A673 (cell line): Measurements from ENCODE around the gene HOXB1.

Experiments
- EZH2 ChIP-seq: fragments of 200-600 bp; sonication (generic); IDR thresholded peaks from 2 replicates; pipeline ENCODE4 v1.6.1; 2017; ENCODE audit warnings: borderline replicate concordance, low read depth, mild to moderate bottlenecking, mixed read lengths, antibody characterized with exemption, low read length; ENCODE audit not compliant: poor library complexity, severe bottlenecking
- TF ChIP-seq, protein P1 (sequence below): fragments of 300-800, 200-600 bp; sonication (generic); conservative IDR thresholded peaks from 2 replicates; pipeline ENCODE4 v1.5.1; 2017; ENCODE audit warnings: low read depth, mild to moderate bottlenecking, antibody characterized with exemption, low read length, moderate library complexity, mixed read lengths

DNA sequence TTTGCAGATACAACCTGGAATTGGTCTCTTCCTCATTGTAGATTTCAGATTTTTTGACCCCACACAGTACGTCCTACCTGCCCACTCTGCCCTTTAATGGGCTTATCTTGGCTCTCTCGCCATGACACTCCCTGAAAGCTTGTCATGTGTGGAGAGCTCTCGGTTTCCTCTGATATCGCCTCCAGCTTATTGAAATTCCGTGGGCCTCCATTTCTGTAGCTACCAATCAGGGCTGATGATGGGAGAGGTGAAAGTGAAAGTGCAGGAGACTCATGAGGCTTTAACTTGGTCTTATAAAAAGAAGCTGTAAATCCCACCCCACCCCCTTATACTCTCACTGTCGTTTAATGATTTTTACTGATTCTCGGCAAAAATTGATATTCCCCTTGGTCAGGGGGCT, 17.7 kb downstream of the HOXB1 start:
- TF ChIP-seq, protein P1, sequence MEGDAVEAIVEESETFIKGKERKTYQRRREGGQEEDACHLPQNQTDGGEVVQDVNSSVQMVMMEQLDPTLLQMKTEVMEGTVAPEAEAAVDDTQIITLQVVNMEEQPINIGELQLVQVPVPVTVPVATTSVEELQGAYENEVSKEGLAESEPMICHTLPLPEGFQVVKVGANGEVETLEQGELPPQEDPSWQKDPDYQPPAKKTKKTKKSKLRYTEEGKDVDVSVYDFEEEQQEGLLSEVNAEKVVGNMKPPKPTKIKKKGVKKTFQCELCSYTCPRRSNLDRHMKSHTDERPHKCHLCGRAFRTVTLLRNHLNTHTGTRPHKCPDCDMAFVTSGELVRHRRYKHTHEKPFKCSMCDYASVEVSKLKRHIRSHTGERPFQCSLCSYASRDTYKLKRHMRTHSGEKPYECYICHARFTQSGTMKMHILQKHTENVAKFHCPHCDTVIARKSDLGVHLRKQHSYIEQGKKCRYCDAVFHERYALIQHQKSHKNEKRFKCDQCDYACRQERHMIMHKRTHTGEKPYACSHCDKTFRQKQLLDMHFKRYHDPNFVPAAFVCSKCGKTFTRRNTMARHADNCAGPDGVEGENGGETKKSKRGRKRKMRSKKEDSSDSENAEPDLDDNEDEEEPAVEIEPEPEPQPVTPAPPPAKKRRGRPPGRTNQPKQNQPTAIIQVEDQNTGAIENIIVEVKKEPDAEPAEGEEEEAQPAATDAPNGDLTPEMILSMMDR: no peak
- TF ChIP-seq EZH2: no peak
